Measurements from ENCODE around the gene LPGAT1.
"Not testable (repeated sequence)": the region's sequence is repeated elsewhere in the genome, so short reads cannot be mapped to it uniquely, and the experiment has no call there.

The LPGAT1 gene, protein sequence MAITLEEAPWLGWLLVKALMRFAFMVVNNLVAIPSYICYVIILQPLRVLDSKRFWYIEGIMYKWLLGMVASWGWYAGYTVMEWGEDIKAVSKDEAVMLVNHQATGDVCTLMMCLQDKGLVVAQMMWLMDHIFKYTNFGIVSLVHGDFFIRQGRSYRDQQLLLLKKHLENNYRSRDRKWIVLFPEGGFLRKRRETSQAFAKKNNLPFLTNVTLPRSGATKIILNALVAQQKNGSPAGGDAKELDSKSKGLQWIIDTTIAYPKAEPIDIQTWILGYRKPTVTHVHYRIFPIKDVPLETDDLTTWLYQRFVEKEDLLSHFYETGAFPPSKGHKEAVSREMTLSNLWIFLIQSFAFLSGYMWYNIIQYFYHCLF

DNA sequence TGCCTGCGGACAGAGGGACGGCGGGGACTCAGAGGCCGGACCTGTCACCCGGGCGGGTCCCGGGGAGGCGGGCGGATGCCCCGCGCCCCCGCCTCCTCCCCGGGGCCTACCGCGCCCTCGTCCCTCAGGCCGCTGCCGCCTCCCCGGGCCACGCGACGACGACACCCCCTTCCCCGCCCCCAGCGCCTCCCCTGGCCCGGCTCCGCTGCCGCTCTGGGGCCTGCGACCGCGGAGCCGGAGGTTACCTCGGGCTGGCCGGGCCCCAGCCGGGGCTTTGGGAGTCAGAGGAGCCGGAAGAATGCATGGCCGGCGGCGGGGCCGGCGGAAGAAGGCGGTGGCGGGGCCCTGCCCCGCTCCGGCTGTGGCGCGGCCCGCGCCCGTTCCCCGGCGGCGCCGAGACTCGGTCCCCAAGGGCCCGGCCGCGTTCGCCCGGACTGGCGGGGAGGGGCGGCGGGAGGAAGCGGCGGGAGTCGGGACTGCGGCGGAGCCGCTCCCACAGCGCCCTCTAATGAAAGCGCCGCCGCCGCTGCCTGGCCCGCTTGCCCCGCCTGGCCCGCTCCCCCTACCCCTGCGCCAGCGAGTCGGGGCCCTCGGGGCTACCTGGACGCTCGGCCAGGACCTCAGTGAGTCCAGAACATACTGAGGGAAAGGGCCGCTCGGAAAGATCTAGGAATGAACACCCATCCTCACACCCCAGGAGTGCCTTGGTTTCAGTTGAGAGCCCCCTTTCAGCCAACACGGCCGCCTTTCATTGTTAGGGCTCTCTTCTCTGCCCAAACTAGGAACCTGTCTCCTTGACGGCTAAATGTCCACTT, at the start of gene LPGAT1:
LPGAT1 (minus strand) TSS at position 436 of the 815 bp plus-strand sequence. CDS start 1,467 bp downstream, outside the sequence.
- in situ Hi-C loops (cut with MboI; ENCODE audit: low sequenced_read_pairs) = no loop called here

DNA sequence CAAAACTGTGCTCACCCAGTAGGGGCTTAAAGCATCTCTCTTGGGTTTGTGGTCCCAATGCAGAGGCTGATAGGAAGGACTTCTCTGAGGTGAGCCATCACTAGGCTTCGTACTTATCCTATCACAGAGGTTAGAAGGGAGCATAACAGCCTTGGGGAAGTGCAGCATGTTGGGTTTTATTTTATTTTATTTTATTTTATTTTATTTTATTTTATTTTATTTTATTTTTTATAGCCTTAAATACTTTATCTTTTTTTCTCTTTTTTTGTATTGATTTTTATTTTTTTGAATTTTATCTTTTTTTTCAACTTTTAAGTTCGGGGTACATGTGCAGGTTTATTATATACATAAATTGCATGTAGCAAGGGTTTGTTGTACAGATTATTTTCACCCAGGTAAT, 48.9 kb upstream of the LPGAT1 start:
- in situ Hi-C loops (cut with MboI; ENCODE audit: low sequenced_read_pairs) = no loop called here

DNA sequence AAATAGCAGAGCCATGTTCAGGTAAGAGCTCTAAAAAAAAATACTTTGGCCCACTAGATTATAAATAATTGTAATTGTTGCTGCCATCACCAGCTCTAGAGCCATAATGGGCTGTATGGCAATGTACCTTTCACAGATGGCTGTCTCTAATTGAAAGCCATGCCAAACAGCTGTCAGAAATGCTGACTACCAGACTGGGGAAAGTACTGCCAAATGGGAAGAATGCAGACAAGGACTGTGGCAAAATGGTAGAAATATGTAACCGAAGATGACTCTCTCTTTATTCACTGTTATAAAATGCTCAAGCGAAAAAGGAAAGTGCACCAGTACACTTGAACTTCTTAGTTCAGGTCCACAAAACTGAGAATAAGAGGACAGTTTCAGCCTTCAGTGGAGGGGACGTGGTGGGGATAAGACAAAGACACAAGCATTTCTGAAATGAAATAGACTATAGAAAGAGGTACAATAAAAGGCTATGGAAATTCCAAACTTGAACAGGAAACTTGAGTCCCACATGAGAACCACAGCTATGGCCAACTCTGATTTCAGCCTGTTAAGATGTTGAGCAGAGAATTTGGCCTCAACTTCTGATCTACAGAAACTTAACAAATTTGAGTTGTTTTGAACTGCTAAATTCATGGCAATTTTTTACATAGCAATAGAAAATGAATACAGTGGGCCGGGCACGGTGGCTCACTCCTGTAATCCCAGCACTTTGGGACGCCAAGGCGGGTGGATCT, 46.5 kb upstream of the LPGAT1 start:
- in situ Hi-C loops (cut with MboI; ENCODE audit: low sequenced_read_pairs) = no loop called here

DNA sequence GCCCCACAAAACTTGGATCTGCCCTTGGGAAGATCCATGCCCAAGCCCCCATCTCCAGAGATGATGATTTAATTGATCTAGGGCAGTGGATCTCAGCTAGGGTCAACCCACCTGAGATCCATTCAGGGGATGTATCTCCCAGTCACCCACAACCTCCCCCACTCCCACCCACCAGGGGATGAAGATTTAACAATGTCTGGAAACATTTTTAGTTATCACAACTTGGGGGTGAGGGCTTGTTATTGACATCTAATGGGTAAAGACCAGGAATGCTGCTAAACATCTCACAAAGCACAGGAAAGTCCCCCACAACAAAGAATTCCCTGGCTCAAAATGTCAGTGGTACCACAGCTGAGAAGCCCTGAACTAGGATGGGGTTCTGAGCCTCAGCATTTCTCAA, 45.0 kb upstream of the LPGAT1 start:
- in situ Hi-C loops (cut with MboI; ENCODE audit: low sequenced_read_pairs) = no loop called here

DNA sequence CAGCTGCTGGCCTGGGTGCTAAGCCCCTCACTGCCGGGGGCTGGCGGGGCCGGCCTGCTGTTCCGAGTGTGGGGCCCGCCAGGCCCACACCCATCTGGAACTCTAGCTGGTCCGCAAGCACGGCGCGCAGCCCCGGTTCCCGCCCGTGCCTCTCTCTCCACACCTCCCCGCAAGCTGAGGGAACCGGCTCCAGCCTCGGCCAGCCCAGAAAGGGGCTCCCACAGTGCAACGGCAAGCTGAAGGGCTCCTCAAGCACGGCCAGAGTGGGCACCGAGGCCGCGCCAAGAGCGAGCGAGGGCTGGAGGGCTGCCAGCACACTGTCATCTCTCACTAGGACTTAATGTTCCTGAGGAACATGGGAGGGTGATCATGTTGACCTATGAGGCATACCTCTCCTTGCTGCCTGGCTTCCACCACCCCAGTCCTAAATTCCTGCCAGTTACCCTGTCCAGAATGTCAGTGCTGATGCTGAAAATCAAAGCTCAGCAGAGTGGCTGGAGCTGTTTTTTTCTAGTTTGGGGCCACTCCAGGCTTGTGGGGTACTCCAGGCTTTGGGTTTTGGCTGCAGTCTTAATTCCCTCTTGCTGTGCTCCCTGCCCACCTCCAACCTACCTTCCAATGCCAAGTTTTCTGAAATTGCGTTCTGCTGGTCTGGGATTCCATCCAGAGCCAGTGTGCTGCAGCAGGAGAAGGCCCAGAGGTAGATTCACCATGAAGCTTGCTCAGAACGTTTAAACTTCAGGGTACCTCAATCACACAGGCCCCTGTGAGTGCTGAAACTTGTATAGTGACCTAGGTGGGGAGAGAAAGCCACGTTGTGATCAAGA, 44.2 kb upstream of the LPGAT1 start:
- in situ Hi-C loops (cut with MboI; ENCODE audit: low sequenced_read_pairs) = no loop called here

DNA sequence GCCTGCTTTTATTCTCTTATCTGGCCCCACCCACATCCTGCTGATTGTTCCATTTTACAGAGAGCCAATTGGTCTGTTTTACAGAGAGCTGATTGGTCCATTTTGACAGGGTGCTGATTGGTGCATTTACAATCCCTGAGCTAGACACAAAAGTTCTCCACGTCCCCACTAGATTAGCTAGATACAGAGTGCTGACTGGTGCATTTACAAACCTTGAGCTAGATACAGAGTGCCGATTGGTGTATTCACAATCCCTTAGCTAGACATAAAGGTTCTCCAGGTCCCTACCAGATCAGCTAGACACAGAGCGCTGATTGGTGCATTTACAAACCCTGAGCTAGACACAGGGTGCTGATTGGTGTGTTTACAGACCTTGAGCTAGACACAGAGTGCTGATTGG, 43.2 kb upstream of the LPGAT1 start:
- in situ Hi-C loops (cut with MboI; ENCODE audit: low sequenced_read_pairs) = not testable (repeated sequence)

DNA sequence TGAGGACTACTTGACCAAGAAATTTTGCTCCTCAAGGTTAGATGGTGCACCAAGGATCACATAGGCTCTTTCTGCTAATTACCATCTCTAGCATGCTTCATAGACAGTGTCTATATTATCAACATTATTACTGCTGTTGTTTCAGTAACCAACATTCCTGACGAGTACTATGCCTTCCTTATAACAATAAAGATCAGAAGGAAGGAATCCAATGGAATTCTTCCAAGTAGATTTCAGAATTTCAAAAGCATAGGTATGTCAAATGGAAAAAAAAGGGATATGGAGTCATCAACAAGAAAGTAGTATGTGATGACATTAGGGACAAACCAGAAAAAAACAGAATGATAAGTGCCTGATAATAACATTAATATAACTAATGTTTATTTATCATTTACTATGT, 39.6 kb upstream of the LPGAT1 start:
- in situ Hi-C loops (cut with MboI; ENCODE audit: low sequenced_read_pairs) = no loop called here

DNA sequence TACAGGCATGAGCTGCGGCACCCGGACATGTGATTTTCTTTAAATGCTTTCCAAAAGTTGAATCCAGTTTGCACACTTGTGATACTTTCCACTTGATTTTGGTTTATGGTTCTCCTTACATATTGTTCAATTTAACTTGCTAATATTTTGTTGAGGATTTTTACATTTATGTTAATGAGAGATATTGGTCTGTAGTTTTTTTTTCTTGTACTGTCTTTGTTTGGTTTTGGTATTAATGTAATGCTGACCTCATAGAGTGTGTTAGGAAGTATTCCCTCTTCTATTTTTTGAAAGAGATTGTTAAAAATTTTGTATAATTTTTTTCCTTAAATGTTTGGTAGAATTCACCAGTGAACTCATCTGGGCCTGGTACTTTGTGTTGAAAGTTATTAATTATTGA, 34.6 kb upstream of the LPGAT1 start:
- in situ Hi-C loops (cut with MboI; ENCODE audit: low sequenced_read_pairs) = no loop called here

DNA sequence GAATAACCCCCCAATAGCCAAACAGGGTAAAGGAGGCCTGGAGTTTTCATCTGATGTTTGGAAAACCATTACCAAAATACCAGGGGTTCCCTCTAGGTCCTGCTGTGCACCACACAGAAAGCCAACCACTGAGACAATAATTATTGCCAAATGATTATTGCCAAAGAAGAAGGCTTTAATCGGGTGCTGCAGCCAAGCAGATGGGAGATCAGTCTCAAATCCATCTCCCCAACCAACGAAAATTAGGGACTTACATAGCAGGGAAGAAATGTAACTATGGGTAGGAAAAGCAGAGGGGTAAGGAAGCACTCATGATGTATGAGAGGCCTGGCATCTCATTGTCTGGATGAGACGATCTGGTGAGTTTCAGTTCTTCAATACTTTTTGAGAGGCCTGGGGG, 28.8 kb upstream of the LPGAT1 start:
- in situ Hi-C loops (cut with MboI; ENCODE audit: low sequenced_read_pairs) = no loop called here

DNA sequence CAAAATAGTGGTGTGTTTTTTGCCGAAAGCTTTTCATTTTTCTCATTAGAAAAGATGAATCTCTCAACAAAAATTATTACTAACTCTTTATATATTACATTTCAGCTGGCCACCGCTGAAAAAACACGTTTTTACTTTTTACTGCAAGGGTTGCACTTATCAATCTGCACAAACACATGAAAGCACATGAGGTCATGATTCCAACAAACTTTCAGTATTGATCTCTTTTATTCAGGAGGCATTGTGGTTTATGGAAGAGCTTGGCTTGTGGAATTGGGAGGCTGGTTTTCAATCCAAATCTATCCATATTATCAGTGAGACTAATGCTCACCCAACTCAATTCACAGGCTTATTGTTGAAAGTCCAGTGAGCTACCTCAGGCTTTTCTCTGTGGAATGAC, 20.6 kb upstream of the LPGAT1 start:
- in situ Hi-C loops (cut with MboI; ENCODE audit: low sequenced_read_pairs) = no loop called here

DNA sequence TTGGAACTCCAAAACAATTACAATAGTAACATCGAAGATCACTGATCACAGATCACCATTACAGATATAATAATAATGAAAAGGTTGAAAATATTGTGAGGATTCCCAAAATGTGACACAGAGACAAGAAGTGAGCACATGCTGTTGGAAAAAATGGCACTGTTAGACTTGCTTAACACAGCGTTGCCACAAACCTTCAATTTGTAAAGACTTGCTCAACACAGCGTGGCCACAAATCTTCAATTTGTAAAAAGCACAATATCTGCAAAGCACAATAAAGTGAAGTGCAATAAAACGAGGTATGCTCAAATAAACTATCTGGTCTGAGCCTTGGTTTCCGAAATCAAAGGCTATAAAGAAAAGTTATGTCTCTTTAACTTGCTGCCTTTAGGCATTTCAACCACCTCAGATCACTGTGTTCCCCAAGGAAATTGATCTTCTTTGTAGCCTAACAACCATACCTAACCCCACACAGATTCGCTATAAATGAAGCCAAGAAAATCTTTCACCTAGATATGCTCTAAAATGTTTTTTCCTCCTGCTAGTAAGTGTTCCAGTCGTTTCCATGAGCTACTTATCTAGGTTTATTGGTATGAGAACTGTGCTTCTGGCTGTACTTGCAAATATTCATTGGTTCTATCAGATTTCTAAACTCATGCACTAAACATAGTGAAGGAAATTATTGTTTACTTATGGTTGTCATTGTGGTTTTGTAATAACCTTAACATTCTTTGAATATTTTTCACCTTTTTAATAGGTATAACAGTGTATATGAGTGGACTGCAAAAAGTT, 13.1 kb upstream of the LPGAT1 start:
- in situ Hi-C loops (cut with MboI; ENCODE audit: low sequenced_read_pairs) = no loop called here

DNA sequence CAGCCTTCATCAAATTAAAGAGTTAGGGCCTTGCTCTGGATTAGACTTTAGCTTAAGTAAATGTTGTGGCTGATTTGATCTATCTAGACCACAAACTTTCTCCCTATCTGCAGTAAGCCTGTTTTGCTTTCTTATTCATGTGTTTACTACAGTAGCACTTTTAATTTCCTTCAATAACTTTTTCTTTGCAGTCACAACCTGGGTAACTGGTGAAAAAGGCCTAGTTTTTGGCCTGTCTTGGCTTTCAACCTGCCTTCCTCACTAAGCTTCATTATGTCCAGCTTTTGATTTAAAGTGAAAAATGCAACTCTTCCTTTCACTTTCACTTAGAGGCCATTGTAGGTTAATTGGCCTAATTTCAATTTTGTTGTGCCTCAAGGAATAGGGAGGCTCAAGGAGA, 12.5 kb upstream of the LPGAT1 start:
- in situ Hi-C loops (cut with MboI; ENCODE audit: low sequenced_read_pairs) = no loop called here

DNA sequence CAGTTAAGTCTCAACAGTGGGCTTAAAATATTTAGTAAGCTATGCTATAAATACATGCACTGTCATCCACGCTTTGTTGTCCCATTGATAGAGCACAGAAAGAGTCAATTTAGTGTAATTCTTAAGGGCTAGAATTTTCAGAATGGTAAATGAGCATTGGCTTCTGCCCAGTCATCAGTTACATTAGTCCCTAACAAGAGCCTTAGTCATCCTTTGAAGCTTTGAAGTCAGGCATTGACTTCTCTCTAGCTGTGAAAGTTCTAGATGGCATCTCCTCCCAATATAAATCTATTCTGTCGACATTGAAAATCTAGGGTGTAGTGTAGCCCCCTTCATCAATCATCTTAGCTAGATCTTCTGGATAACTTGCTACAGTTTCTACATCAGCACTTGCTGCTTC, 12.0 kb upstream of the LPGAT1 start:
- in situ Hi-C loops (cut with MboI; ENCODE audit: low sequenced_read_pairs) = no loop called here

DNA sequence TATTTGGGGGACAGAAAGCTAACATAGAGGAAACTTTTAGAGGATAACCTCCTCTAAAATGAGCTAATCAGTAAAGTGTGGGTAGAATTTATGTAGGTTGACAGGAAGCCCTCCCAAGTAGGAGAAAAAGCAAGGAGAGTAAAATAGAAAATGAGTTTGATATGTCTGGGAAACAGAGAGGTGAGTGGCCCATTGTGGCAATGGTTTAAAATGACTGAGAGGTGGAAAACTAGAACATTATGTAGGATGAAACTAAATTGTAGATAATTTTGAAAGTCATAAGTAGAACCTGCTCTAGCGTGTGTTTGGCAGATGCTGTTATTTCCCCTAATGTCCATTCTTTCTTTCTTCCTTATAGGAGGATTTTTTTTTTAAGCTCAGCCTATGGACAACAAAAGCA, 8.5 kb upstream of the LPGAT1 start:
- in situ Hi-C loops (cut with MboI; ENCODE audit: low sequenced_read_pairs) = no loop called here

DNA sequence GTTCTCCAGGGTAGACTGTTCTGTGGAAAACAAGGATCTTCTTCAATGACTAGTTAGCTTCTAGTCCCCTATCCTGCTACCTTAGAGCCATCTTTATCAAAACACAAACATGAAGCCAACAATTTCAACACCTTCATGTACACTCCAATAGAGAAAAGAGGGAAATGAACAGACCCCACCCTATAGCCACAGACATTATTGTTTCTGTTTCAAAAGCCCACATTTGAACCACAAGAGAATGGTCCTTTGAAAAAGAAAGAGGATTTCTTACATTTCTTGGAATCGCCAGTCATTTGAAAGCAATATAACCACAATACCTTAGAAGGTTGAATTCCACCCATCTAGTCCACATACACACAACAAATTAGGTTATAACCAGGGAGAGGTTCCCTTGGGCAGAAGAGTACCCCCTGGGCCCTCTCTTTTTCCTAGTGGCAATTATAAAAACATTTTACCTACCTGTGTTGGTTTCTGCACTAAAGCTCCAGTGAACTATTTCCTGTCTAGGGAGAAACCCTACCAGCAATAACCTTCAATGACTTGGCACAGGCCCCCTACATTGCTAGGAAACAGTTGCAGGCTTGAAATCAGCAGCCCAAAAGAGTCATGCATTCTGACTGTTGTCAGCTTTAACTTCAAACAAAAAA, 2.7 kb upstream of the LPGAT1 start:
- in situ Hi-C loops (cut with MboI; ENCODE audit: low sequenced_read_pairs) = no loop called here

DNA sequence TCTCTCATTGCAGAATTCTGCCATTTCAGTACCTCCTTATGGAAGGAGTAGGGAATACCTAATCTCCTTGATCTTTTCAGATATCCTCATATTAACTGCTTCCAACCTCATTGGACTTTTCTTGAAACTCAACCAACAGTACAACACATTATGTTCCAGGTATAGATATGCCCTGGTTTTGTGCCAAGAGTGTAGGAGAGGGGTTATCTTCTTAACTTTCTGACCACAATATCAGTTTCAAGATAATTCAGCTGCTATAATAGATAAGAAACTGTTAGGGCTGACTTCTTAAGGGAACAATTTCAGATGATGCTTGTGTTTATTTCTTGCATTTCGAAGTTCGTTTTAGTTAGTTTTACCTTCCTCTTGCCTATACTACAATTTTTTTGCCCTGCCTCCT, 2.1 kb upstream of the LPGAT1 start:
- in situ Hi-C loops (cut with MboI; ENCODE audit: low sequenced_read_pairs) = no loop called here

DNA sequence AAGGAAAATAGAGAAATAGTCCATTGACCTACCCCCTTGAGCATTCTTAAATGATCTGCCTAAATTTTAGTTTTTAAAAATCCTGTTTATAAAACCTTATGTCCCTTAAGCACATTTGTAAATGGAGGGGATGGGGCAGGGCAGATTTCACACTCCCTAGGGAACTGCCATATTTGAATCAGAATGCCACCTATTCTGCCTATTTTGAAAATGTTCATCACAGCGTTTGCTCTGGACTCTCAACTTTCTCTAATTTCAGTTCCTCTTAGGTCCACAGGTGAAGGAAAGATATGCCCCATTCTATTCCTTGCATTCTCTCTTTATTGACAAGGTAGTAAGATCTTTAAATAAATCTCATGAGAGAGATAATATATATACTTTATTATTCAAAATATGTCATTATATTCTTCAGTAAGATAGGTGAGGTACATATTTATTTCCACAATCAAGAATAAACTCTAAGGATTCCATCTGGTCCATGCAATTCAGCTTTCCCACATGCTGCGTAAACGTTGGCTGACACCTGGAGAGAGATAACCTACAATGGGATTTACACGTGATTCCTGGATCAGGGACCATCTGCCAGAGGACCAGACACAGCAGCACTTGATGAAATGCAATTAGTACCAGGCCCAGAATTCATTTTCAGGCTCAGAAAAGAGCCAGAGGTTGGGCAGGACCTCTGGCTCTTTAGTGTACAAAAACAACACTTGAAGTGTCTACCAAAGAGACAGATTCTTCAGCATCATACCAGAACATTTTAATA, 1.2 kb upstream of the LPGAT1 start:
- in situ Hi-C loops (cut with MboI; ENCODE audit: low sequenced_read_pairs) = no loop called here

DNA sequence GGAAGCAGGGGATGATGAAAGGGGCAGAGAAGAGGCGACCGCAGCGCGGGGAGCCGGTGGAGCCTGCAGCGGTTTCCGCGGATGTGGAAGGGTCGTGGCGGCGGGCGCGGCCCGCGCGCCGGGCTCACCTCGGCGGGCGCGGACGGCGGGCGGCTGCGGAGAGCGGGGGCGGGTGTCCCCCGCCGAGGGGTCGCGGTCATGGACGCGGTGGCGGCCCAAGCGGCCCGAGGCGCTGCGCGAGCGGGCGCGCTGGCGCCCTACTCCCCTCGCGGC, 572 bp downstream of the LPGAT1 start:
- in situ Hi-C loops (cut with MboI; ENCODE audit: low sequenced_read_pairs) = no loop called here

All from HL-60/S4 treated with retinoic acid at 250 ng/mL for 4 days and 3 days (cell line).